BLaER1 (cell line): ENCODE results near the gene MTMR12.

ENCODE experiments used
- H3K27ac ChIP-seq: shearing (Covaris generic); formaldehyde crosslinking; 2 replicates; pipeline ENCODE4 v1.8.1; 2022
- H3K27me3 ChIP-seq: shearing (Covaris generic); formaldehyde crosslinking; 2 replicates; pipeline ENCODE4 v1.8.1; 2022
- H3K36me3 ChIP-seq: shearing (Covaris generic); formaldehyde crosslinking; 2 replicates; pipeline ENCODE4 v1.8.1; 2022
- H3K4me1 ChIP-seq: shearing (Covaris generic); formaldehyde crosslinking; 2 replicates; pipeline ENCODE4 v1.8.1; 2022
- H3K4me2 ChIP-seq: shearing (Covaris generic); formaldehyde crosslinking; 2 replicates; pipeline ENCODE4 v1.8.1; 2022
- H3K4me3 ChIP-seq: shearing (Covaris generic); formaldehyde crosslinking; 2 replicates; pipeline ENCODE4 v1.8.1; 2022
- H3K9ac ChIP-seq: shearing (Covaris generic); formaldehyde crosslinking; 2 replicates; pipeline ENCODE4 v1.8.1; 2022
- H3K9me3 ChIP-seq: shearing (Covaris generic); formaldehyde crosslinking; 2 replicates; pipeline ENCODE4 v1.8.1; 2022
- H4K20me1 ChIP-seq: shearing (Covaris generic); formaldehyde crosslinking; 2 replicates; pipeline ENCODE4 v1.8.1; 2022
- Cebpa-rat ChIP-seq: shearing (Covaris generic); IDR thresholded peaks from 2 replicates; pipeline ENCODE4 v1.8.1; 2022

Gene MTMR12

DNA sequence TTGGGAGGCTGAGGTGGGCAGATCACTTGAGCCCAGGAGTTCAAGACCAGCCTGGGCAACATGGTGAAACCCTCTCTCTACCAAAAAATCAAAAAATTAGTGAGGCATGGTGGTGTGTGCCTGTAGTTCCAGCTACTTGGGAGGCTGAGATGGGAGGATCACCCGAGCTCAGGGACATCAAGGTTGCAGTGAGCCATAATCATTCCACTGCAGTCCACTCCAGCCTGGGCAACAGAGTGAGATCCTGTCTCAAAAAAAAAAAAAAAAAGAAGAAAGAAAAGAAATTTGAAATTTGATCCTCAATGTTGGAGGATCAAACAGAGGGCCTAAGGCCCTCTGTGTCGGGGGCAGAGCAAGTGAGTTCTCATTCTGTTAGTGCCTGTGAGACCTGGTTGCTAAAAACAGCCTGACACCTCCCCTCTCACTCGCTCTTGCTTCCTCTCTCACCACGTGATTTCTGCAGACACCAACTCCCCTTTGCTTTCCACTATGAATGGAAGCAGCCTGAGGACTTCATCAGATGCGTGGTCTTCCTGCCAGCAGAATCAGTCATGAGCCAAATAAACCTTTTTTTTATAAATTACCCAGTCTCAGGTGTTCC, 130.2 kb downstream of the MTMR12 start:
- H3K9ac ChIP-seq = no peak overlapping the region
- H3K4me2 ChIP-seq = peak overlapping the region; percentile 40
- H3K4me1 ChIP-seq = peaks cover 8% of the 10 kb centered on the region
- TF ChIP-seq Cebpa-rat = no peak
- no peaks in the 10 kb centered on the region for H3K36me3 ChIP-seq
- H3K27ac ChIP-seq = no peak overlapping the region
- no peak overlapping the region for H3K4me3 ChIP-seq
- H3K27me3 ChIP-seq = no peaks in the 10 kb centered on the region
- no peaks in the 10 kb centered on the region for H4K20me1 ChIP-seq
- H3K9me3 ChIP-seq = peaks cover 16% of the 10 kb centered on the region
